ENCODE data around the gene PEX11G. TPM values are rescaled to one million over a fixed set of nuclear protein-coding genes. Genes with fewer than 3 reads are reported as not detected.

The PEX11G gene
- total RNA-seq, 1 experiment from 2014 or later = 4.3 TPM

- DNase-seq (ENCODE audit: low spot score) (no peak), ATAC-seq (no peak)
- no peak overlapping the region for H3K27ac Mint-ChIP-seq
- H3K4me1 Mint-ChIP-seq = peaks cover 7% of the 10 kb centered on the region
- H3K36me3 Mint-ChIP-seq = no peaks in the 10 kb centered on the region
- TF ChIP-seq GABPB1 (CRISPR knock-in tag; IDR thresholded peaks at IDR 0.05) (no peak), ZNF317 (CRISPR knock-in tag; IDR thresholded peaks at IDR 0.05; ENCODE audit: borderline replicate concordance, low read depth) (no peak), KAT7 (CRISPR knock-in tag; IDR thresholded peaks at IDR 0.05; ENCODE audit: borderline replicate concordance) (no peak), NFATC4 (CRISPR knock-in tag; IDR thresholded peaks at IDR 0.05) (no peak), FOXK1 (CRISPR knock-in tag; IDR thresholded peaks at IDR 0.05) (no peak), ZNF423 (CRISPR knock-in tag; IDR thresholded peaks at IDR 0.05) (no peak), HMGXB4 (CRISPR knock-in tag; IDR thresholded peaks at IDR 0.05) (no peak)
- H3K4me3 Mint-ChIP-seq = no peak overlapping the region
- H3K27me3 Mint-ChIP-seq (ENCODE audit: low read depth) = no peaks in the 10 kb centered on the region
- H3K9me3 Mint-ChIP-seq = no peaks in the 10 kb centered on the region
- CTCF ChIA-PET = interaction anchor here (1.0 to 1.2 kb wide), 3 partner anchors 14 to 93 kb away, joined by 3 read pairs; a partner anchor contains a TSS
- POLR2A ChIA-PET = no interaction called here
These were observed 13.2 kb downstream of the PEX11G start for GRCh38 chr19:7475665-7476064.

GRCh38 chr19:7471696-7472615 is 16.9 kb downstream of the PEX11G start:
- ATAC-seq (no peak), DNase-seq (ENCODE audit: low spot score) (no peak)
- Mint-ChIP-seq H3K4me1 (no peaks in the 10 kb centered on the region), H3K36me3 (peaks cover 6% of the 10 kb centered on the region; the same call in 1 of the 2 replicates), H3K4me3 (no peak overlapping the region), H3K27me3 (ENCODE audit: low read depth) (no peaks in the 10 kb centered on the region), H3K27ac (no peak overlapping the region), H3K9me3 (no peaks in the 10 kb centered on the region)
- CTCF ChIA-PET = no interaction called here
- POLR2A ChIA-PET = interaction anchor here (0.5 kb wide), 1 partner anchor 28 kb away, joined by 4 read pairs; no protein-coding TSS in a partner anchor
- no peak for TF ChIP-seq CREB1 (CRISPR knock-in tag; IDR thresholded peaks at IDR 0.05)
- no peak for TF ChIP-seq KAT7 (CRISPR knock-in tag; IDR thresholded peaks at IDR 0.05; ENCODE audit: borderline replicate concordance)
- TF ChIP-seq NR3C1 (CRISPR knock-in tag; conservative IDR thresholded peaks at IDR 0.05; ENCODE audit: low read depth) = no peak
- no peak for TF ChIP-seq PRDM15 (CRISPR knock-in tag; IDR thresholded peaks at IDR 0.05)
- no peak for TF ChIP-seq NFE2L1 (CRISPR knock-in tag; IDR thresholded peaks at IDR 0.05)
- no peak for TF ChIP-seq GTF2I (CRISPR knock-in tag; conservative IDR thresholded peaks at IDR 0.05)
- no peak for TF ChIP-seq HMGA2 (CRISPR knock-in tag; IDR thresholded peaks at IDR 0.05)
- no peak for TF ChIP-seq STAT6 (CRISPR knock-in tag; conservative IDR thresholded peaks at IDR 0.05; ENCODE audit: low read depth)
- no peak for TF ChIP-seq RORB (CRISPR knock-in tag; IDR thresholded peaks at IDR 0.05)
- no peak for TF ChIP-seq ZNF219 (CRISPR knock-in tag; IDR thresholded peaks at IDR 0.05; ENCODE audit: borderline replicate concordance)
- no peak for TF ChIP-seq ZNF396 (CRISPR knock-in tag; IDR thresholded peaks at IDR 0.05; ENCODE audit: borderline replicate concordance)
- no peak for TF ChIP-seq FOXK1 (CRISPR knock-in tag; IDR thresholded peaks at IDR 0.05)
- no peak for TF ChIP-seq EMX1 (CRISPR knock-in tag; IDR thresholded peaks at IDR 0.05)
- TF ChIP-seq ATF6 (CRISPR knock-in tag; IDR thresholded peaks at IDR 0.05) = no peak
- no peak for TF ChIP-seq ZNF425 (CRISPR knock-in tag; conservative IDR thresholded peaks at IDR 0.05)
- no peak for TF ChIP-seq SMAD4 (CRISPR knock-in tag; IDR thresholded peaks at IDR 0.05)

Data from WTC11 (cell line).